Activated naive CD8-positive, alpha-beta T cell treated with anti-CD3 and anti-CD28 coated beads for 36 hours (primary cell): ENCODE data around the gene CDH23. TPM values are rescaled to one million over a fixed set of nuclear protein-coding genes. Genes with fewer than 3 reads are reported as not detected.
A peak's percentile ranks its signal among the peaks of the same experiment; 100 is the strongest.

ENCODE experiments used
- DNase-seq: peaks from one replicate; pipeline ENCODE4 v3.0.0; 2021
- H3K27ac Mint-ChIP-seq: one replicate; pipeline ENCODE4 v1.8.0; 2022; ENCODE audit warnings: mild to moderate bottlenecking, moderate library complexity, mixed read lengths
- H3K27me3 Mint-ChIP-seq: one replicate; pipeline ENCODE4 v1.8.0; 2022; ENCODE audit warnings: mild to moderate bottlenecking, mixed read lengths
- H3K36me3 Mint-ChIP-seq: one replicate; pipeline ENCODE4 v1.8.0; 2021; ENCODE audit warnings: mild to moderate bottlenecking, mixed read lengths
- H3K4me1 Mint-ChIP-seq: one replicate; pipeline ENCODE4 v1.8.0; 2021; ENCODE audit warnings: mixed read lengths
- H3K4me3 Mint-ChIP-seq: one replicate; pipeline ENCODE4 v1.8.0; 2022; ENCODE audit warnings: mild to moderate bottlenecking, moderate library complexity, mixed read lengths
- H3K9me3 Mint-ChIP-seq: one replicate; pipeline ENCODE4 v1.8.0; 2022; ENCODE audit warnings: mixed read lengths
- total RNA-seq, 2 experiments: library from RNA; stranded (reverse); gene quantifications; one replicate each; pipeline ENCODE4 v1.2.3, GENCODE V29; 2021

Gene CDH23
- total RNA-seq, 2 experiments from 2014 or later, result 1.4 TPM

DNA sequence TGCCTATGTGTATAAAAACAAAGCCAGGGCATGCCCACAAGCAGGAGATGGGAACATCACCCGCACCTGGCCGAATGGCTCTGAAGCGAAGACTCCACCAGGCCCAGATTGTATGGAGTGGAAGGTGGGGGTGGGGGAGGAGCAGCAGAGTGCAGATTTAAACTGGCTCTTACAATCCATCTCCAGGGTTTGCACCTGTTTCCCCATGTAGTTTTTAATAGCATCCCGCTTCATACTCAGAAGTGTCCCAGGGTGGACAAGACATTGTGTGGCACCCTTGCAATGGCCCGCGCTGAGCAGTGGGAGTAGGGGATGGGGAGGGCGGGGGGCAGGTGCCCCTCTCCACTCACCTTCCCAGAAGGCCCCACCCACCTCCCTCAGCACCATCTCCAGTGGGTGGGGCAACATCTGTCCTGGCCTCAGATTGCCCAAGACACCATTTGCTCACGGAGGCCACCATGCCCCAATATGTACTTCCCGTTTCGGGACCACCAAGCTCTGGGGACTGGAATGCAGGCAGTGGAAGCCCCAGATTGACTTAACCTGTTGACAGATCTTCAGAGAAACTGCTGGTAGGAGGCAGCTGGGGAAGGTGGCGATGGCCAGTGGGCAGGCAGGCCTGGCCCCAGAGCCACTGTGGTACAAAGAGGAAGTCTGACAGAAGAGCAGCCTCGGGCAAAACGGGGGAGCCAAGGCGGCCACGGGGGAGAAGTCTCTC is 353.6 kb downstream of the CDH23 start:
- H3K27ac Mint-ChIP-seq, result peak overlapping the region; percentile 99
- DNase-seq, result no peak
- peaks cover 97% of the 10 kb centered on the region for H3K4me1 Mint-ChIP-seq
- peaks cover 33% of the 10 kb centered on the region for H3K36me3 Mint-ChIP-seq
- no peaks in the 10 kb centered on the region for H3K9me3 Mint-ChIP-seq
- no peaks in the 10 kb centered on the region for H3K27me3 Mint-ChIP-seq
- peak overlapping the region; percentile 58 for H3K4me3 Mint-ChIP-seq

DNA sequence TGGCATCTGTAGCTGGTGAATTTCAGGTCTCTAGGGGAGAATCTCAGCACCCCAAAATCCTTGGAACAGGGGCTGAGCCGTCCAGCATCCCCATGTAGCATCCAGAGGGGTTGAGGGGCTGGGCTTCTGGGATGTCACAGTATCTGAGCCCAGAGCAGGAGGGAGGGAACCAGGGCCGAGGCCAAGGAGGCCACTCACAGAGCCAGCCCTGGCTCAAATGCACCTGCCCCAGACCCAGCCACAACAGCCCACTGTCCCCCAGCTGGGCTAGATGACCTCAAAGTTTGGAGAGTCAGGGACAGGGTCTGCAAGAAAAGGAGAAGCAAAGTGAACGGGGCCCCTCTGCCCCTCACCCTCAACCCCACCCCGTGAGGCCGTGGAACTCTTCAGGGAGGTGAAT is 354.3 kb downstream of the CDH23 start:
- Mint-ChIP-seq H3K4me3 (peak overlapping the region; percentile 7), H3K36me3 (peaks cover 33% of the 10 kb centered on the region), H3K27me3 (no peaks in the 10 kb centered on the region)

DNA sequence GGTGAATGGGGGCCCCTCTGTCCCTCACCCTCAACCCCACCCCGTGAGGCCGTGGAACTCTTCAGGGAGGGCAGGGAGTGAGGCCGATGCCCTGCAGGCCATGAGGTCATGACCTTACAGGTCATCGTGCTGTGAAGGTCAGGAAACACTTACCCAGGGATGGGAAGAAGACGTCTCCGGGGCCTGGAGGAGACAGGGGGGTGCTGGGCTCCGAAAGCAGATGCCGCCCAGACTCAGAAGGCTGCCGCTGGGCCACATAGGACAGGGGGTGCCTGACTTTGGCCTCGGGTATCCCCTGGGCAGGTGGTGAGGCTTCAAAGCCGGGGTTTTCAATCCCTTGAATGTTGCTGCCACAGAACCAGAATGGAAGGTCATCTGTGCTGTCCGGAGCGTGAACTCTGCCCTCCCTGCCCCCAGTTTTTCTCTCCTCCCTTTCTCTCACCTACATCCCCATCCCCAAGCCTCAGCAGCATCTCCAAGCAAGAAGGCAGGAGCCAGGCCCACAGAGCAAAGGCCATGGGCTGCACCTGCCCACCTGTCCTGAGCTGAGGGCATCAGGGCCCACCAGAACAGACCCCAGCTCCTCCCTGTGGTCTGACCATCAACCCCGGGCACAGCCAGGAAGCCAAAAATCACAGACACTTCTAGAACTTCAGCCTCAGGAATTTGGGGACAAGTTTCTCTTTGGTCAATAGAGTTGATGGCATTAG is 354.9 kb downstream of the CDH23 start:
- H3K27me3 Mint-ChIP-seq, result no peaks in the 10 kb centered on the region
- peak overlapping the region; percentile 84 for H3K27ac Mint-ChIP-seq
- peaks cover 95% of the 10 kb centered on the region for H3K4me1 Mint-ChIP-seq
- no peak overlapping the region for H3K4me3 Mint-ChIP-seq
- no peak for DNase-seq
- peaks cover 34% of the 10 kb centered on the region for H3K36me3 Mint-ChIP-seq
- H3K9me3 Mint-ChIP-seq, result no peaks in the 10 kb centered on the region

More for the DNA sequence above, 354.3 kb downstream of the CDH23 start:
- peaks cover 95% of the 10 kb centered on the region for H3K4me1 Mint-ChIP-seq
- no peaks in the 10 kb centered on the region for H3K9me3 Mint-ChIP-seq
- DNase-seq, result no peak
- peak overlapping the region; percentile 99 for H3K27ac Mint-ChIP-seq

DNA sequence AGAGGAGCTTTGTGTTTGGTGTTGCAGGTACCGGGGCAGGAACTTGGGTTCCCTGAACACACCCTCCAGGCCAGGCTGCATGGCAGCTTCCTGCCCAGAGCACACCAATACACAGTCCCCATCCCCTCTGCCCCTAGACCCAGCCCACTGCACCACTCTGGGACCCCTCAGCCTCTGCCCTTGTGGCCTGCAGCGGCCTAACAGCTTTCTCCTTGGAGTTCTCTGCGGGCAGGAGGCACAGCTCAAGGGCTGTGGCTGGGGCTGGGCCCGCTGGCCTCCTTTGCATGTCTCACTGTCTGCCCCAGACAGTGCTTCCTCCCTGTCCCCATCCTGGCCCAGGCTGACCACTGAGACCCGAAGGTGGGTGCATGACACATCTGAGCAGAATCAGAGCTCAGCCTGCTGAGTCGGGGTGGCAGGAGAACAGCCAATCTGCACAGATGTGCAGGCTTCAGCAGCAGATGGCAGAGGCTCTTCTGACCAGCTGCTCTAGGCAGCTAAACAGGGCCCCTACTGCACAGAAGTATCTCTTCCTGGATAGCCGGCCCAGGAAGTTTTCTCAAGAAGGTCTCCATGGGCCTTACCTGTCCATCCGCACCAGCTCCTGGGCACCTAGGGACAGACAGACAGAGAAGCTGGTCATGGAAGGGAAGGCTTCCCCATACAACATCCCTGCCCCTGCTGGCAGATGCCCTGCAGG is 355.8 kb downstream of the CDH23 start:
- Mint-ChIP-seq H3K27me3 (no peaks in the 10 kb centered on the region), H3K27ac (peak overlapping the region; percentile 84), H3K9me3 (no peaks in the 10 kb centered on the region), H3K36me3 (peaks cover 29% of the 10 kb centered on the region), H3K4me3 (no peak overlapping the region), H3K4me1 (peaks cover 95% of the 10 kb centered on the region)
- no peak for DNase-seq

DNA sequence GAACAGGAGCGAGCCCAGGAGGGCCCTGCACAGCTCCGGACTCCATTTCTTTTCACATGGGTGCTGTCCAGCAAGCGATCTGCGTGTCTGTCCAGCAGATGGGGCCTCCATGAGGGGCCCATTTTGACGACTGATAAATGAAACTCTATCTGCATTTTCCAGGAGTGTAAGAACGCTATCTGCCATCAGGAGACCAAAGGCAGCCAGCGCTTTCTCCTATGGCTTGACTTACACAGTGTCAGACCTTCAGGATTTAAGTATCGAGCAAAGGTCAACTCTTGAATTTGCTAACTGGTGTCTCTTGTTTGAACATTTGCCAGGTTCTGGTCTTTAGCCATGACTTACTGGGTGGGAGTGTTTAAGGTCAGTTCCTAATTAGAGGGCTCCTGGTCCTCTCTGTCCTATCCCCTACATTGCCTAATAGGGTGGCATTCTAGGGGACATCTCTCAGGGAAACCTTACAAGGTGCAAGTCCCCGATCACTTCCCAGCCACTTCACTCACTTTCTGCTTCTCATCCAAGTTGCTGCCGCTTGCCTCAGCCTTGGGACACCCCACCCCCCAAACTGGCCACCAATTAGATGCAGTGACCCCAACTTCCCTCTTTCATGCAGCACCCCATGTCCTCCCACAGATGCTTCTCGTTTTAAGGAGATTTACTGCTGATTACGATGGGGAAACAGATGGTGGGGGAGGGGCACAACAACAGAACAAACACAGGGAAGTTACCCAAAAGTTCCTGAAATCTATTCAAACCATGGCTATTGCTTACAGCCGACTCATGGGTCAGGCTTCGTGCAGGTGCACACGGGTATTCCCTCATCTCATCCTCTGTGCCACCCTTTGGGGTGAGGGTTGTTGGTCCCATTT is 356.6 kb downstream of the CDH23 start:
- no peak for DNase-seq
- Mint-ChIP-seq H3K9me3 (no peaks in the 10 kb centered on the region), H3K27me3 (no peaks in the 10 kb centered on the region), H3K36me3 (peaks cover 36% of the 10 kb centered on the region), H3K4me3 (no peak overlapping the region), H3K27ac (peak overlapping the region; percentile 84), H3K4me1 (peaks cover 96% of the 10 kb centered on the region)

DNA sequence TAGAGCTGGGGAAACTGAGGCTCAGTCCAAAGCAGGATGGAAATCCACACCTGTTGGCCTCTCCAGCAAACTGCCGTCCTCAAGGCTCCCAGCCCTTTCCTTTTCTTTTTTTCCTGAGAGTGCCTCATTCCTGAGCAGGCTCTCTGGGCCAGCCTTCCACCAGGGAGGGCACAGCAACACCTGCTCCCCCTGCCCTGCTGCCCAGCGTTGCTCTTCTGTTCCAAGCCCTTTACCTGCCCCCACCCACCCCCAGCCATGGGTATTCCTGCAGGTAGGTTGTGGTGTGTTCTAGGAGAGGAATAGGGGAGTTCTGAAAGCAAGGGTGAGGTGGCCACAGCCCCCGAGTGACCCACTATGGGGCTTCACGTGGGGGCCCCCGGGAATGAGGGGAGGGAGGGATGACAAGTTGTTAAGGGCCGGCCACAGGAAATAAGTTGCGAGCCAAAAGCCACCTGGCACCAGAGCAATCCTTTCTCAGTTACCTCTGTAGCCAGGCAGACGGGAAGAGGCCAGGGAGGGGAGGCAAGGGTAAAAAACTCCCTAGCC is 357.3 kb downstream of the CDH23 start:
- Mint-ChIP-seq H3K36me3 (peaks cover 40% of the 10 kb centered on the region), H3K27ac (peak overlapping the region; percentile 84), H3K4me1 (peaks cover 94% of the 10 kb centered on the region), H3K9me3 (no peaks in the 10 kb centered on the region), H3K4me3 (no peak overlapping the region), H3K27me3 (no peaks in the 10 kb centered on the region)
- DNase-seq, result no peak

DNA sequence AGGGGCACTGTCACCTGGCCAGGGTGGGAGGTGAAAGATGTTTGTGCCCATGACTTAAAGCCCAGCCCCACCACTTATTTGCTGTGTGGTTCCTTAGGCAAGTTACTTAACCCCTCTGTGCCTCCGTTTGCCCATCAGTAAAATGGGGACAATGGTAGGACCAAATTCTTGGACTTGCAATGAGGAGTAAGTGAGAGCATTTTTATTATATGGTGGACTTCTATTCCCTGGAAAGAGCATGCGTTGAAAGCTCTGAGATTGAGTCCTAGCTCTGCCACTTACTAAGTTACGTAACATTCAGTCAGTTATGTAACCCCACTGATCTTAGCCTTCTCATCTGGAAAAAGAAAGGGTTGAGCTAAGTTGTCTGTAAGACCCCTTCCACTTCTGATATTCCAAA is 357.8 kb downstream of the CDH23 start:
- peak overlapping the region; percentile 84 for H3K27ac Mint-ChIP-seq
- no peaks in the 10 kb centered on the region for H3K9me3 Mint-ChIP-seq
- H3K4me1 Mint-ChIP-seq, result peaks cover 94% of the 10 kb centered on the region
- no peaks in the 10 kb centered on the region for H3K27me3 Mint-ChIP-seq
- H3K4me3 Mint-ChIP-seq, result no peak overlapping the region
- no peak for DNase-seq
- H3K36me3 Mint-ChIP-seq, result peaks cover 44% of the 10 kb centered on the region

DNA sequence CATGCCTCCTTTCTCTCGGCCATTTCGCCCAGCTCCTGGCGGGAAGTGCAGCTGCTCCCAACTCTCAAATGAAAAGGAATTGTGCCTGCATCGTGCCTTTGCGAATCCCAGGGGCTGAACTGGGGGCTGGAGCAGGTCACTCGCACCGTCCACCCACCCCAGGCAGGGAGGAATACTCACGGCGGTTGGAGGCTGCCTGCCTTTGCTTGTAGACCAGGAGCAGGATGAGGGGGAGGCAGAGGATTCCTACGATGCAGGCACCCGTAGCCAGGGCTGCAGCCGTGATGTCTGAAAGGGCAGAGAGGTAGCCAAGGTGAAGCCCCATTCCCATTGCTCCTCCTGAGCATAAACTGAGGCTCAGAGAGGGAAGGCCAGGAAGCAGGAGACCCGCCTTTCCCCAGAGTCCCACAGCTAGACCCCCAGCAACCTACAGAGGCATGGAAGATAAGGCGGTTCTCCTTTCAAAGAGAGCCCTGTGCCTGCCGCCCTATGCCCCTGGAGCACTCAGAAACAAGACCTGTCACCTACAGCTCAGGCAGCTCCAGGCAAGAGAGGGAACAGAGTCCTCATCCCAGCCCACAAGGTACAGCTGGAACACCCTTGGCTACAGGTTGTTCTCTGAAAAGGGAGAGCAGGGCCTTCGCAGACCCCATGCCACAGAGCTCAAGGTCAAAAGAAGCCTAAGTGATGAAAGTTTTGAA is 358.6 kb downstream of the CDH23 start:
- no peak for DNase-seq
- H3K27ac Mint-ChIP-seq, result peak overlapping the region; percentile 84
- H3K4me3 Mint-ChIP-seq, result no peak overlapping the region
- H3K36me3 Mint-ChIP-seq, result peaks cover 45% of the 10 kb centered on the region
- H3K27me3 Mint-ChIP-seq, result no peaks in the 10 kb centered on the region
- no peaks in the 10 kb centered on the region for H3K9me3 Mint-ChIP-seq
- H3K4me1 Mint-ChIP-seq, result peaks cover 89% of the 10 kb centered on the region

DNA sequence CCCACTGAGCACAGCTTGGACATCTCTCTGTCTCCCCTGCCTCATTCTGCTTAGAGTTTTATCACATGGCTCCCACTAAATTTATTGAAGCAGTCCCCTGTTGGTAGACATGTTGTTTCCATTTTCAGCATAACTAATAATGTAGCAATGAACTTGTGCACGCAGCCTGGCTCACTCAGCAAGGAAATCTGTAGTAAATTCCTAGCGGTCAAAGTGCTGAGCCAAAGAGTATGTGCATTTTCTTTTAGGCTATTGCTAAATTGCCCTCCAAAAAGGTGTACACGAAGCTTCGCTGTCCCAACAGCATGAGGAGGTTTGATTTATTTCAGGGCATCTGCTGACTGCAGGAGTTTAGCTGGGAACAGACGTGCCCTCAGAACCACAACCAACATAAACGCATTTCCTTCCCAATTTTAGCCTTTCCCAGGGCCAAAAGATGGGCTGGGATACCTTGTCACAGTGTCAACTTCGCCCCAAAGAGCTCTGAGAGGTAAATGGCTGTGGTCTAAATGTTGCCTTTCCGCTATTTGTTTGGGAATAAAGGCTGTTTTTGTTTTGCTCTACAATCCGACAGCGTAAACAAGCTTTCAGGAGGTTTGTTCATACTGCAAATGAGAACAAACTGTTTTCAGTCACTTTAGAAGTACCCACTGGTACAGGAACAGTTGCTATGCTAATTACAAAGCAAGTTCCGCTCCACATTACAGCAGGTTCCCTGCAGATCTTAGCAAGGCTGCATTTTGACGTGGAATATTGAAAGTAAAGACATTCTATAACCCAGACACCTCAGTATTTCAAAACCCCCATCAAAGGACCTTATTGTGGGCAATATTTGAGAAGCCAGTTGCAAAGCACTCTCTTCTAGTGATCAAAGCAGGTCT is 359.8 kb downstream of the CDH23 start:
- H3K27ac Mint-ChIP-seq, result peak overlapping the region; percentile 92
- no peak for DNase-seq
- no peaks in the 10 kb centered on the region for H3K9me3 Mint-ChIP-seq
- H3K4me3 Mint-ChIP-seq, result peak overlapping the region; percentile 69
- peaks cover 47% of the 10 kb centered on the region for H3K36me3 Mint-ChIP-seq
- H3K4me1 Mint-ChIP-seq, result peaks cover 89% of the 10 kb centered on the region
- no peaks in the 10 kb centered on the region for H3K27me3 Mint-ChIP-seq

DNA sequence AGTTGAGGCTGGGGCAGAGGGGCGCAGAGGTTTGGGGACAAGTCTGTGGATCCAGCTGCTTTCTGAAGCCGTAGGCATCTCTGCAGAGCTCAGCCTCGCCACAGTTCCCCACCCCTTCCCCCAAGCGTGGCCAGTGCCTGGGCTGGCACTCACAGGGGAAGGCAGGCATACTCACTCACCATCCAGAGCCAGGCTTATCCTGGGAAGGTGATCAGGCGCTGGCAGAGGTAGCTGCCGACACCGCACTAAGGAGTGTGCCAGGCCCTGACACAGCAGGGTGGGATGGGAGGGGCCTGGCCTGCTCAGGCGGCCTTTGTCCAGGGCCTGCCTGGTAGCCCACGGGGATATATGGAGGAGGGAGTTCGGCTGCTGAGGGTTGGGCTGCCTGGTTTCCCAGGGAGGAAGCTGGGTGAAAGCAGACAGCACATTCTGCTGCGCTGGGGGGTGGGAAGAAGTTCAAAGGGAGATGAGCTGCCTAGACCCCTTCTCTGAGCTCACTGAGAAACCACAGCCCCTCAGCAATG is 360.7 kb downstream of the CDH23 start:
- Mint-ChIP-seq H3K27ac (peak overlapping the region; percentile 92), H3K36me3 (peaks cover 46% of the 10 kb centered on the region), H3K4me1 (peaks cover 86% of the 10 kb centered on the region), H3K4me3 (peak overlapping the region; percentile 69), H3K27me3 (no peaks in the 10 kb centered on the region), H3K9me3 (no peaks in the 10 kb centered on the region)
- DNase-seq, result no peak

DNA sequence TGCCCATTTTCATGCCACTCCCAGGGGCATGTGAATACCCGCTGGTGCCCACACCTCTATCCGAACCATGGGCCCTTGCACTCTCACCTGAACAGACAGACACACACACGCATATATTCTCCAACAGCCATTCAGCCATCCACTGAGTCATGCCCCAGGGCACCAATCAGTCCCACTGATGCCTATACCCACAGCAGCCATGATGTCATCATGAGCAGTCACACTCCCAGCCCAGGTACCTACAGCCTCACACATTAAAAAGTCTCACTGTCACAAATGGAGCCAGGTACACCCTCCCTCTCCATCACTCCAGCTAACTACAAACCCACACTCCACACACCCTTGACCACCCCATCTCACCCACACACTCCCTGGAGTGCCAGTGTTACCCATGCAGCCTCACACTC is 364.4 kb downstream of the CDH23 start:
- Mint-ChIP-seq H3K4me1 (peaks cover 83% of the 10 kb centered on the region), H3K36me3 (peaks cover 41% of the 10 kb centered on the region), H3K27me3 (no peaks in the 10 kb centered on the region), H3K4me3 (no peak overlapping the region), H3K27ac (peak overlapping the region; percentile 77), H3K9me3 (no peaks in the 10 kb centered on the region)
- no peak for DNase-seq

DNA sequence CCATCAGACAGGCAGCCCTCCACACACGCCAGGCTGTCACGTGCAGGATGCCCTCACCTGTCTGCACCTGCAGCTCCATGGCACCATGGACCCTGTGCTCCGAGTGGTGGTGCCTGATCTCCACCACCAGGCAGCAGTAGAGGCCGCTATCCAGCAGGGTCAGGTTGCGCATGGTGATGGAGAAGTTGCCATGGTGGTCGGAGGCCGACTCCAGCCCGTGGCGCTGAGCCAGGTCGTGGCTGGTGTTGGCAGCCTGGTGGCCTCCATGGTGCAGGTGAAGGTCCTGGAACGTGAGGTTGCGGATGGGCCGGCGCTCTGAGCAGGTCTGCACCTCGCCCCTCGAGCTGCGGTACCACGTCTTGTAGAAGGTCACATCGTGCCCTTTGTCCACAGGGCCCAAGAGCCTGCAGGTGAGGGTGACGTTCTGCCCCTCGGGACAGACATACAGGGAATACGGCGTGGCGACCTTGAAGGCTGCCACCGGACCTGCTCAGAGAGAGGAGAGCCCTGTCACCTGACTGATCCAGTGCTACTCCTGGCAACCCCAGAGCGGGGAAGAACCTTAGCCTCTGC is 364.9 kb downstream of the CDH23 start:
- Mint-ChIP-seq H3K27ac (peak overlapping the region; percentile 77), H3K27me3 (no peaks in the 10 kb centered on the region), H3K36me3 (peaks cover 41% of the 10 kb centered on the region), H3K4me1 (peaks cover 82% of the 10 kb centered on the region), H3K4me3 (no peak overlapping the region), H3K9me3 (no peaks in the 10 kb centered on the region)
- DNase-seq, result no peak

DNA sequence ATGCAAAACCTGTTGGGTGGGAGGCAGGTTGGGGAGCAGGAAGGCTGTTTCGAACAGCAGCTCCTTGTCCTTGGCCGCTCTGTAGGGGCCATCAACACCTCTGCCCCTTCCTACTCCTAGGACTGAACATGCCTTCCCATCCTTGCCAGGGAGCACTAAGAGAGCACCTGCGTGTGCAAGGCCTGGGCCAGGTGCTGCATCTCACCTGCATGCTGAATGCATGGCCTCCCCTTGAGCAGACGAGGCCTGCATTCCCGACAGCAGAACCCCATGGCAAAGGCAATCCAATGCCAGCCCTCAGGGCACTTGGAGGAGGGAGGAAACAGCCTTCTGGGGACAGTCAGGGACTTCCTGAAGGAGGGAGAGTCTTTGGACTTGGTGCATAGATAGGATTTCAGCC is 365.6 kb downstream of the CDH23 start:
- peak overlapping the region; percentile 46 for H3K27ac Mint-ChIP-seq
- no peaks in the 10 kb centered on the region for H3K27me3 Mint-ChIP-seq
- H3K36me3 Mint-ChIP-seq, result peaks cover 41% of the 10 kb centered on the region
- peaks cover 82% of the 10 kb centered on the region for H3K4me1 Mint-ChIP-seq
- no peak for DNase-seq
- no peaks in the 10 kb centered on the region for H3K9me3 Mint-ChIP-seq
- H3K4me3 Mint-ChIP-seq, result no peak overlapping the region
